Endothelial cell (in vitro differentiated cells): Measurements from ENCODE around the gene CERCAM. TPM values are rescaled to one million over a fixed set of nuclear protein-coding genes. Genes with fewer than 3 reads are reported as not detected.

Source experiments
- DNase-seq: peaks from one replicate; pipeline ENCODE4 v3.0.0; 2021; ENCODE audit warnings: low spot score
- H3K27ac Mint-ChIP-seq: one replicate; pipeline ENCODE4 v1.8.0; 2021; ENCODE audit warnings: mixed read lengths, inconsistent platforms; ENCODE audit not compliant: unreplicated experiment
- H3K27me3 Mint-ChIP-seq: one replicate; pipeline ENCODE4 v1.8.0; 2021; ENCODE audit warnings: mild to moderate bottlenecking, moderate library complexity, mixed read lengths, inconsistent platforms; ENCODE audit not compliant: unreplicated experiment
- H3K36me3 Mint-ChIP-seq: one replicate; pipeline ENCODE4 v1.8.0; 2021; ENCODE audit warnings: mild to moderate bottlenecking, low read depth, mixed read lengths, inconsistent platforms; ENCODE audit not compliant: unreplicated experiment
- H3K4me1 Mint-ChIP-seq: one replicate; pipeline ENCODE4 v1.8.0; 2021; ENCODE audit warnings: mild to moderate bottlenecking, mixed read lengths, inconsistent platforms; ENCODE audit not compliant: unreplicated experiment
- H3K4me3 Mint-ChIP-seq: one replicate; pipeline ENCODE4 v1.8.0; 2021; ENCODE audit warnings: mild to moderate bottlenecking, mixed read lengths, inconsistent platforms; ENCODE audit not compliant: unreplicated experiment
- H3K9me3 Mint-ChIP-seq: one replicate; pipeline ENCODE4 v1.8.0; 2021; ENCODE audit warnings: mixed read lengths, inconsistent platforms; ENCODE audit not compliant: unreplicated experiment
- total RNA-seq: library from RNA; stranded (reverse); fragmentation: NEBNext Ultra II Directional; extraction: Animal tissue kit (Norgen Biotek cat#: 25700); gene quantifications from one replicate; pipeline ENCODE4 v1.2.1, GENCODE V29; 2021; ENCODE audit not compliant: unreplicated experiment
- TF ChIP-seq, protein P1 (sequence below): fragments of 200-600 bp; sonication (generic); IDR thresholded peaks from one replicate; pipeline ENCODE4 v1.5.0; 2021; ENCODE audit warnings: antibody characterized with exemption; ENCODE audit not compliant: unreplicated experiment

Gene CERCAM
- total RNA-seq, 1 donor from 2014 or later, result 27.9 TPM

GRCh38 chr9:128469070-128469469 lies 48.4 kb downstream of the CERCAM start:
- Mint-ChIP-seq H3K9me3 (no peaks in the 10 kb centered on the region), H3K4me1 (no peaks in the 10 kb centered on the region), H3K27ac (no peak overlapping the region), H3K27me3 (no peaks in the 10 kb centered on the region), H3K4me3 (no peak overlapping the region), H3K36me3 (peaks cover 35% of the 10 kb centered on the region)
- no peak for DNase-seq
- TF ChIP-seq, protein P1, sequence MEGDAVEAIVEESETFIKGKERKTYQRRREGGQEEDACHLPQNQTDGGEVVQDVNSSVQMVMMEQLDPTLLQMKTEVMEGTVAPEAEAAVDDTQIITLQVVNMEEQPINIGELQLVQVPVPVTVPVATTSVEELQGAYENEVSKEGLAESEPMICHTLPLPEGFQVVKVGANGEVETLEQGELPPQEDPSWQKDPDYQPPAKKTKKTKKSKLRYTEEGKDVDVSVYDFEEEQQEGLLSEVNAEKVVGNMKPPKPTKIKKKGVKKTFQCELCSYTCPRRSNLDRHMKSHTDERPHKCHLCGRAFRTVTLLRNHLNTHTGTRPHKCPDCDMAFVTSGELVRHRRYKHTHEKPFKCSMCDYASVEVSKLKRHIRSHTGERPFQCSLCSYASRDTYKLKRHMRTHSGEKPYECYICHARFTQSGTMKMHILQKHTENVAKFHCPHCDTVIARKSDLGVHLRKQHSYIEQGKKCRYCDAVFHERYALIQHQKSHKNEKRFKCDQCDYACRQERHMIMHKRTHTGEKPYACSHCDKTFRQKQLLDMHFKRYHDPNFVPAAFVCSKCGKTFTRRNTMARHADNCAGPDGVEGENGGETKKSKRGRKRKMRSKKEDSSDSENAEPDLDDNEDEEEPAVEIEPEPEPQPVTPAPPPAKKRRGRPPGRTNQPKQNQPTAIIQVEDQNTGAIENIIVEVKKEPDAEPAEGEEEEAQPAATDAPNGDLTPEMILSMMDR, result no peak

DNA sequence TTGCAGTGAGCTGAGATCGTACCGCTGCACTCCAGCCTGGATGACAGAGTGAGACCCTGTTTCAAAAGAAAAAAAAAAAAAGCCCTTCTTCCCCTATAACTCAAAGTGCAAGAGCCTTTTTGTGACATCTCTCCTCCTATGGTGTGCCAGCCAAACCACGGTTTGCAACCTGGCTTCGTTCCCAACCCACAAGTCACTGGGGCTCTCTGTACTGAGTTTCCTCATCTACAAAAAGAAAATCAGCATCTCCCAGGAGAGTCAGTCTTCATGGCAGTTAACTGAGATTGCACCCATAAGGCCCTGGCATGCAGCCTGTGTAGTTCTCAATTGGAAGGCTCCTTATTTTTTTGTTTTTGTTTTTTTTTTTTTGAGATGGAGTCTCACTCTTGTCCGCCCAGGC lies 49.9 kb downstream of the CERCAM start:
- TF ChIP-seq, protein P1, result no peak
- H3K27ac Mint-ChIP-seq, result no peak overlapping the region
- H3K4me1 Mint-ChIP-seq, result no peaks in the 10 kb centered on the region
- H3K27me3 Mint-ChIP-seq, result no peaks in the 10 kb centered on the region
- no peaks in the 10 kb centered on the region for H3K9me3 Mint-ChIP-seq
- peak overlapping the region; percentile 72 for H3K4me3 Mint-ChIP-seq
- H3K36me3 Mint-ChIP-seq, result peaks cover 40% of the 10 kb centered on the region
- no peak for DNase-seq

DNA sequence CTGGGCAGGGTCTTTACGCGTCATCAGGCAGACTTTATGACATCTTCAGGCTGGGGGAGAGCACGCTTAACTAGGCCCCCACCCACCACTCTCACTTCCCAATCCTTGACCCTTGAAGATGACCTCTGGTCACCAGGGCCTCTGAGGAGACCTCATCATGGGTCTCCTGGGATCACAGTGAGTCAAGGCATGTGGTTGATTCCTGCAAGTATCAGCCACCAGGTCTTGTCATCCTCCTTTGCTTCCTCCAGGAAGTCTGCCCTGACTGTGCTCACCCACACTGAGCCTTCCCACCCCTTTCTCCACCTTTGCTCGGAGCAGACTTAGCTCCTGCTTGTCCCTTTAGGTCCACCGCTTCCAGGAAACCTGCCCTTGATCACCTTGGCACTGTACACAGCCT lies 52.4 kb downstream of the CERCAM start:
- Mint-ChIP-seq H3K4me1 (no peaks in the 10 kb centered on the region), H3K36me3 (peaks cover 45% of the 10 kb centered on the region), H3K9me3 (no peaks in the 10 kb centered on the region), H3K27me3 (no peaks in the 10 kb centered on the region), H3K27ac (no peak overlapping the region), H3K4me3 (peak overlapping the region; percentile 33)
- no peak for DNase-seq
- TF ChIP-seq, protein P1, result no peak

GRCh38 chr9:128475867-128476266 lies 55.2 kb downstream of the CERCAM start:
- TF ChIP-seq, protein P1, result no peak
- no peaks in the 10 kb centered on the region for H3K27me3 Mint-ChIP-seq
- no peak for DNase-seq
- H3K36me3 Mint-ChIP-seq, result peaks cover 53% of the 10 kb centered on the region
- no peak overlapping the region for H3K4me3 Mint-ChIP-seq
- H3K9me3 Mint-ChIP-seq, result no peaks in the 10 kb centered on the region
- H3K4me1 Mint-ChIP-seq, result no peaks in the 10 kb centered on the region
- no peak overlapping the region for H3K27ac Mint-ChIP-seq

DNA sequence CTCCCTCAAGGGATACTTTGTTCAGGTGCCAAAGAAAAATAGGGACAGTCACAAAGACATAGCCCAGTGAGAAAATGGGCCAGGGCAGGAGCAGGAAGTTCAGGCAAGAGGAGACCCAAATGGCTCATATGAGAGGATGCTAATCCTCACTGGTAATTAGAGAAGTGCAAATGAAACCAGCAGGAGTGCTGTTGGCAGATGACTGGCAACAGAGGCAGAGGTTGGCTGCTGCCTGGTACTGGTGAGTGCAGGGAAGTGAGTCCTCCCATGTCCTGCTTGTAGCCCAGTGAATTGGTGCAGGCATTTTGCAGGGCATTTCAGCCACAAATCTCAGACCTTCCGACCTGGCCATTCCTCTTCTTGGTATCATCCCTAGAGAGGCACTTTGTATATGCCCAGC lies 58.6 kb downstream of the CERCAM start:
- TF ChIP-seq, protein P1, result no peak
- Mint-ChIP-seq H3K36me3 (peaks cover 41% of the 10 kb centered on the region), H3K27ac (no peak overlapping the region), H3K9me3 (no peaks in the 10 kb centered on the region), H3K27me3 (no peaks in the 10 kb centered on the region), H3K4me1 (no peaks in the 10 kb centered on the region), H3K4me3 (peak overlapping the region; percentile 31)
- DNase-seq, result no peak
